ENCODE results near the gene TMEM170B.

GRCh38 chr6:11592294-11592906 is 54.9 kb downstream of the TMEM170B start:
- TF ChIP-seq EZH2 (IDR thresholded peaks at IDR 0.05; ENCODE audit: low read depth, low read length, severe bottlenecking) = no peak
- TF ChIP-seq KDM1A (IDR thresholded peaks at IDR 0.05; ENCODE audit: borderline replicate concordance, low read length) = no peak
